Measurements from ENCODE around the gene ATP2C1. TPM values are rescaled to one million over a fixed set of nuclear protein-coding genes. Genes with fewer than 3 reads are reported as not detected.

Gene ATP2C1
- total and polyA plus RNA-seq, 2 donors (not counting 1 experiment from before 2014, with no cell fraction given), result 23.9 to 59.2 TPM

DNA sequence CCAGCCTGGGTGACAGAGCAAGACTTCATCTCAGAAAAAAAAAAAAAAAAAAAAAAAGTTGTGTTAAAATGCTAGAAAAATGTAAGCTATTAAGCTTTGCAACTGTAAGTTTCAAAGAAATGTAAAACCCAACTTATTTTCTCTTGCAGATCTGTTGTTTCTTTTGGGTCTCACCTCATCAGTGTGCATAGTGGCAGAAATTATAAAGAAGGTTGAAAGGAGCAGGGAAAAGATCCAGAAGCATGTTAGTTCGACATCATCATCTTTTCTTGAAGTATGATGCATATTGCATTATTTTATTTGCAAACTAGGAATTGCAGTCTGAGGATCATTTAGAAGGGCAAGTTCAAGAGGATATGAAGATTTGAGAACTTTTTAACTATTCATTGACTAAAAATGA, 107.2 kb downstream of the ATP2C1 start:
- no peak overlapping the region for H3K4me3 ChIP-seq (ENCODE audit: control extremely low read depth in 1 of 5, extremely low read depth in 1 of 5, insufficient read depth in 1 of 5, low read depth in 2 of 5, low read length in 4 of 5)
- H3K27ac Mint-ChIP-seq, result no peak overlapping the region
- intact Hi-C loops (cut with micrococcal nuclease), result no loop called here
- DNase-seq (no peak), ATAC-seq (ENCODE audit: low read depth) (no peak)
- no peaks in the 10 kb centered on the region for H4K20me1 ChIP-seq (ENCODE audit: control insufficient read depth, insufficient read depth, low read length, poor library complexity, severe bottlenecking)
- H3K27ac ChIP-seq (ENCODE audit: low read length in 2 of 2), result no peak overlapping the region
- H3K36me3 ChIP-seq (replicated peaks in 1 of 2; ENCODE audit: control extremely low read depth in 1 of 2, control insufficient read depth in 1 of 2, extremely low read depth in 1 of 2, insufficient read depth in 2 of 2, low read length in 1 of 2), result peaks cover 10 to 18% of the 10 kb centered on the region in 2 experiments
- no peaks in the 10 kb centered on the region for H3K9me3 Mint-ChIP-seq (ENCODE audit: insufficient read depth)
- H3K4me2 ChIP-seq (replicated peaks; ENCODE audit: low read depth, low read length, poor library complexity, severe bottlenecking), result no peak overlapping the region
- no CpG with 5 or more reads among the region's 1 CpG for WGBS (ENCODE audit: insufficient coverage)
- no peak overlapping the region for H3K9ac ChIP-seq (ENCODE audit: low read length)
- H3K79me2 ChIP-seq (ENCODE audit: control insufficient read depth, insufficient read depth, low read length), result no peaks in the 10 kb centered on the region
- no peaks in the 10 kb centered on the region for H3K4me1 ChIP-seq (ENCODE audit: control insufficient read depth in 2 of 2, insufficient read depth in 2 of 2, low read length in 2 of 2)
- ChIA-PET POLR2A (no interaction called here), CTCF (no interaction called here)
- no peaks in the 10 kb centered on the region for H3K27me3 Mint-ChIP-seq
- no peak overlapping the region for H3K4me3 Mint-ChIP-seq
- no peaks in the 10 kb centered on the region for H3K9me3 ChIP-seq (ENCODE audit: control extremely low read depth in 1 of 3, control insufficient read depth in 2 of 3, insufficient read depth in 1 of 3, low read length in 2 of 3)
- H2AFZ ChIP-seq (ENCODE audit: insufficient read depth, low read depth, low read length, poor library complexity, severe bottlenecking), result no peak overlapping the region
- H3K27me3 ChIP-seq (replicated peaks in 1 of 4; ENCODE audit: control extremely low read depth in 1 of 4, control insufficient read depth in 3 of 4, insufficient read depth in 4 of 4, low read length in 3 of 4), result no peaks in the 10 kb centered on the region
- H3K4me1 Mint-ChIP-seq, result no peaks in the 10 kb centered on the region
- TF ChIP-seq EZH2 (IDR thresholded peaks at IDR 0.05; ENCODE audit: borderline replicate concordance, insufficient read depth, low read depth, low read length, poor library complexity, severe bottlenecking), result no peak
- TF ChIP-seq, protein P1, sequence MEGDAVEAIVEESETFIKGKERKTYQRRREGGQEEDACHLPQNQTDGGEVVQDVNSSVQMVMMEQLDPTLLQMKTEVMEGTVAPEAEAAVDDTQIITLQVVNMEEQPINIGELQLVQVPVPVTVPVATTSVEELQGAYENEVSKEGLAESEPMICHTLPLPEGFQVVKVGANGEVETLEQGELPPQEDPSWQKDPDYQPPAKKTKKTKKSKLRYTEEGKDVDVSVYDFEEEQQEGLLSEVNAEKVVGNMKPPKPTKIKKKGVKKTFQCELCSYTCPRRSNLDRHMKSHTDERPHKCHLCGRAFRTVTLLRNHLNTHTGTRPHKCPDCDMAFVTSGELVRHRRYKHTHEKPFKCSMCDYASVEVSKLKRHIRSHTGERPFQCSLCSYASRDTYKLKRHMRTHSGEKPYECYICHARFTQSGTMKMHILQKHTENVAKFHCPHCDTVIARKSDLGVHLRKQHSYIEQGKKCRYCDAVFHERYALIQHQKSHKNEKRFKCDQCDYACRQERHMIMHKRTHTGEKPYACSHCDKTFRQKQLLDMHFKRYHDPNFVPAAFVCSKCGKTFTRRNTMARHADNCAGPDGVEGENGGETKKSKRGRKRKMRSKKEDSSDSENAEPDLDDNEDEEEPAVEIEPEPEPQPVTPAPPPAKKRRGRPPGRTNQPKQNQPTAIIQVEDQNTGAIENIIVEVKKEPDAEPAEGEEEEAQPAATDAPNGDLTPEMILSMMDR (IDR thresholded peaks at IDR 0.05), result no peak

DNA sequence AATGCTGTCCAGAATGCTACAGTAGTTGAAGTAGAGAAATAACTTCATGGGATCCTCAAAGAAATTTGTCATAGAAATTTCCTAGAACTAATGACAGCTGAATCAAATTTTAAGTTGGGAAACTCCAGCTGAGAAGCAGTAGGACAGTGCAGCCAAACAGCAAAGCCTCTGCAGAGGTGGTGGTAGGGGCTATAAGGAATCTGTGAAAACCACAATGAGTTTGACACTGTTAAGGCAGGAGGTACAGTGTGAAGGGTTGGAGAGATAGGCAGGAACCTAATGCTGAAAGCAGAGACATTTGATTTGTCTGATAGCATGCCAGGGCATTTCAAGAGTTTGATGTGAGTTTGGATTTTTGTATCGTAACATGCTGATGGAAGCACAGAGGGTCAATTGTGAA, 110.7 kb downstream of the ATP2C1 start:
- no peaks in the 10 kb centered on the region for H4K20me1 ChIP-seq (ENCODE audit: control insufficient read depth, insufficient read depth, low read length, poor library complexity, severe bottlenecking)
- Mint-ChIP-seq H3K4me1 (no peaks in the 10 kb centered on the region), H3K4me3 (no peak overlapping the region), H3K9me3 (ENCODE audit: insufficient read depth) (no peaks in the 10 kb centered on the region), H3K27ac (no peak overlapping the region), H3K27me3 (no peaks in the 10 kb centered on the region)
- DNase-seq (no peak), ATAC-seq (ENCODE audit: low read depth) (no peak)
- H3K27me3 ChIP-seq (replicated peaks in 1 of 4; ENCODE audit: control extremely low read depth in 1 of 4, control insufficient read depth in 3 of 4, insufficient read depth in 4 of 4, low read length in 3 of 4), result no peaks in the 10 kb centered on the region
- POLR2A ChIA-PET, result no interaction called here
- H3K4me3 ChIP-seq (ENCODE audit: control extremely low read depth in 1 of 5, extremely low read depth in 1 of 5, insufficient read depth in 1 of 5, low read depth in 2 of 5, low read length in 4 of 5), result no peak overlapping the region
- intact Hi-C loops (cut with micrococcal nuclease), result no loop called here
- H3K9me3 ChIP-seq (ENCODE audit: control extremely low read depth in 1 of 3, control insufficient read depth in 2 of 3, insufficient read depth in 1 of 3, low read length in 2 of 3), result no peaks in the 10 kb centered on the region
- peaks cover 8 to 14% of the 10 kb centered on the region in 2 experiments for H3K36me3 ChIP-seq (replicated peaks in 1 of 2; ENCODE audit: control extremely low read depth in 1 of 2, control insufficient read depth in 1 of 2, extremely low read depth in 1 of 2, insufficient read depth in 2 of 2, low read length in 1 of 2)
- H3K9ac ChIP-seq (ENCODE audit: low read length), result no peak overlapping the region
- H2AFZ ChIP-seq (ENCODE audit: insufficient read depth, low read depth, low read length, poor library complexity, severe bottlenecking), result no peak overlapping the region
- H3K4me2 ChIP-seq (replicated peaks; ENCODE audit: low read depth, low read length, poor library complexity, severe bottlenecking), result no peak overlapping the region
- 100% methylated on average over 1 of the region's 1 CpG for WGBS (ENCODE audit: insufficient coverage)
- CTCF ChIA-PET, result no interaction called here
- H3K27ac ChIP-seq (ENCODE audit: low read length in 2 of 2), result no peak overlapping the region
- no peaks in the 10 kb centered on the region for H3K4me1 ChIP-seq (ENCODE audit: control insufficient read depth in 2 of 2, insufficient read depth in 2 of 2, low read length in 2 of 2)
- TF ChIP-seq, protein P1 (IDR thresholded peaks at IDR 0.05), result no peak
- no peak for TF ChIP-seq EZH2 (IDR thresholded peaks at IDR 0.05; ENCODE audit: borderline replicate concordance, insufficient read depth, low read depth, low read length, poor library complexity, severe bottlenecking)
- H3K79me2 ChIP-seq (ENCODE audit: control insufficient read depth, insufficient read depth, low read length), result no peaks in the 10 kb centered on the region

Measured in B cell (primary cell).